ENCODE results near the gene KLHL5. TPM values are rescaled to one million over a fixed set of nuclear protein-coding genes. Genes with fewer than 3 reads are reported as not detected.

KLHL5 gene
- total RNA-seq, 2 experiments from 2014 or later, result 34.4 to 59.8 TPM

DNA sequence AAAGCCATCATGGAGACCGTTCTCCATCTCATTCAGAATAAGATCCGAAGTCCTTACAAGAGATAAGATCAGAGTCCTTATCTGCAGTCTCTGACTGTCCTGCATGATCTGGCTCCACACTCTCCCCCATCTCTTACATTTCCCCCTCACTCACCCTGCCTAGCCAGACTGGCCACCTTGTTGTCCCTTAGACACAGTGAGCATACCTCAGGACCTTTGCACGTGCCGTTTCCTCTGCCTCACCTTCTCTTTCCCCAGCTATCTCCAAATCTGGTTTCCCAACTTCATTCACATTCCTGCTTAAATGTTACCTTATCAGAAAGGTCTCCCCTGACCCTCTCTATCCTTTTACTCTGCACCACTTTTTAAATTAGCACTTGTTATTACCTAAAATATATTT is 44.0 kb downstream of the KLHL5 start:
- peaks cover 28% of the 10 kb centered on the region for H3K36me3 ChIP-seq (ENCODE audit: insufficient read depth, low read length)
- intact Hi-C loops (cut with micrococcal nuclease; ENCODE audit: unreplicated experiment), result no loop called here
- TF ChIP-seq EZH2phosphoT487 (IDR thresholded peaks at IDR 0.05; ENCODE audit: borderline replicate concordance, low read depth, low read length), result no peak
- TF ChIP-seq, protein P1, sequence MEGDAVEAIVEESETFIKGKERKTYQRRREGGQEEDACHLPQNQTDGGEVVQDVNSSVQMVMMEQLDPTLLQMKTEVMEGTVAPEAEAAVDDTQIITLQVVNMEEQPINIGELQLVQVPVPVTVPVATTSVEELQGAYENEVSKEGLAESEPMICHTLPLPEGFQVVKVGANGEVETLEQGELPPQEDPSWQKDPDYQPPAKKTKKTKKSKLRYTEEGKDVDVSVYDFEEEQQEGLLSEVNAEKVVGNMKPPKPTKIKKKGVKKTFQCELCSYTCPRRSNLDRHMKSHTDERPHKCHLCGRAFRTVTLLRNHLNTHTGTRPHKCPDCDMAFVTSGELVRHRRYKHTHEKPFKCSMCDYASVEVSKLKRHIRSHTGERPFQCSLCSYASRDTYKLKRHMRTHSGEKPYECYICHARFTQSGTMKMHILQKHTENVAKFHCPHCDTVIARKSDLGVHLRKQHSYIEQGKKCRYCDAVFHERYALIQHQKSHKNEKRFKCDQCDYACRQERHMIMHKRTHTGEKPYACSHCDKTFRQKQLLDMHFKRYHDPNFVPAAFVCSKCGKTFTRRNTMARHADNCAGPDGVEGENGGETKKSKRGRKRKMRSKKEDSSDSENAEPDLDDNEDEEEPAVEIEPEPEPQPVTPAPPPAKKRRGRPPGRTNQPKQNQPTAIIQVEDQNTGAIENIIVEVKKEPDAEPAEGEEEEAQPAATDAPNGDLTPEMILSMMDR (conservative IDR thresholded peaks at IDR 0.05; ENCODE audit: low read length), result no peak
- H3K4me3 ChIP-seq (ENCODE audit: low read depth, low read length, poor library complexity, severe bottlenecking), result no peak overlapping the region
- H4K20me1 ChIP-seq (ENCODE audit: insufficient read depth, low read length), result no peaks in the 10 kb centered on the region
- DNase-seq (ENCODE audit: low spot score), result no peak
- ChIA-PET CTCF (ENCODE audit: unreplicated experiment) (interaction anchor here (0.6 kb wide), 1 partner anchor 65 kb away, joined by 5 read pairs; no protein-coding TSS in a partner anchor), POLR2A (interaction anchor here (0.6 to 0.7 kb wide), 2 partner anchors 43 to 132 kb away, joined by 3 read pairs; no protein-coding TSS in a partner anchor)
- H3K27ac ChIP-seq (ENCODE audit: low read depth, low read length, poor library complexity, severe bottlenecking), result no peak overlapping the region
- H3K9me2 ChIP-seq (ENCODE audit: insufficient read depth, low read length), result no peaks in the 10 kb centered on the region
- no peaks in the 10 kb centered on the region for H3K9me3 ChIP-seq (ENCODE audit: low read length)
- no peak overlapping the region for H3K4me2 ChIP-seq (ENCODE audit: low read length)
- H3K4me1 ChIP-seq (ENCODE audit: insufficient read depth, low read length, poor library complexity, severe bottlenecking), result no peaks in the 10 kb centered on the region
- no peaks in the 10 kb centered on the region for H3K79me2 ChIP-seq (ENCODE audit: insufficient read depth, low read depth, low read length)
- H2AFZ ChIP-seq (ENCODE audit: low read length), result no peak overlapping the region
- BruUV-seq (replicated peaks), result no TSS peak

DNA sequence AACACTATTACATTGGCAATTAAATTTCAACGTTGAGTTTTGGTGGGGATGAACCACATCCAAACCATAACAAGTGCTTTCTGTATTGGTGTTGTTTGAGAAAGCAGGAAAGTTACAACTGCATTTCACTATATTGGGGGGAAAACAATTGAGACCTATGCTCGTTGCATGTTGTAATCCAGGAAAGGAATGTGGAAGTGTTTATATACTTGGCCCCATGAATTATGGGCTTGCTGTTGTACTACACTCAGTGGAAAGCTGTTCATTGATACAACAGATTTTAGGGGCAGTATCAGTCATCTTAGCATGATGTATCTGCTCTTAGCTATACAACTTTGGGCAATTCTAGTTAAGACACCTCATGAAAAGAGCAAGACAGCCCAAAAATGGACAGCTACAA is 52.4 kb downstream of the KLHL5 start:
- no peak overlapping the region for H3K4me2 ChIP-seq (ENCODE audit: low read length)
- no peak overlapping the region for H3K27ac ChIP-seq (ENCODE audit: low read depth, low read length, poor library complexity, severe bottlenecking)
- BruUV-seq (replicated peaks), result no TSS peak
- intact Hi-C loops (cut with micrococcal nuclease; ENCODE audit: unreplicated experiment), result no loop called here
- no peaks in the 10 kb centered on the region for H3K79me2 ChIP-seq (ENCODE audit: insufficient read depth, low read depth, low read length)
- H2AFZ ChIP-seq (ENCODE audit: low read length), result no peak overlapping the region
- TF ChIP-seq, protein P1 (conservative IDR thresholded peaks at IDR 0.05; ENCODE audit: low read length), result no peak
- no peak for TF ChIP-seq EZH2phosphoT487 (IDR thresholded peaks at IDR 0.05; ENCODE audit: borderline replicate concordance, low read depth, low read length)
- H3K36me3 ChIP-seq (ENCODE audit: insufficient read depth, low read length), result peaks cover 63% of the 10 kb centered on the region
- no peaks in the 10 kb centered on the region for H3K9me3 ChIP-seq (ENCODE audit: low read length)
- no peaks in the 10 kb centered on the region for H3K9me2 ChIP-seq (ENCODE audit: insufficient read depth, low read length)
- H3K4me3 ChIP-seq (ENCODE audit: low read depth, low read length, poor library complexity, severe bottlenecking), result no peak overlapping the region
- POLR2A ChIA-PET, result interaction anchor here (0.6 to 0.9 kb wide), 2 partner anchors 14 to 741 kb away, joined by 3 read pairs; no protein-coding TSS in a partner anchor
- no peaks in the 10 kb centered on the region for H3K4me1 ChIP-seq (ENCODE audit: insufficient read depth, low read length, poor library complexity, severe bottlenecking)
- DNase-seq (ENCODE audit: low spot score), result no peak
- no peaks in the 10 kb centered on the region for H4K20me1 ChIP-seq (ENCODE audit: insufficient read depth, low read length)
- CTCF ChIA-PET (ENCODE audit: unreplicated experiment), result no interaction called here

DNA sequence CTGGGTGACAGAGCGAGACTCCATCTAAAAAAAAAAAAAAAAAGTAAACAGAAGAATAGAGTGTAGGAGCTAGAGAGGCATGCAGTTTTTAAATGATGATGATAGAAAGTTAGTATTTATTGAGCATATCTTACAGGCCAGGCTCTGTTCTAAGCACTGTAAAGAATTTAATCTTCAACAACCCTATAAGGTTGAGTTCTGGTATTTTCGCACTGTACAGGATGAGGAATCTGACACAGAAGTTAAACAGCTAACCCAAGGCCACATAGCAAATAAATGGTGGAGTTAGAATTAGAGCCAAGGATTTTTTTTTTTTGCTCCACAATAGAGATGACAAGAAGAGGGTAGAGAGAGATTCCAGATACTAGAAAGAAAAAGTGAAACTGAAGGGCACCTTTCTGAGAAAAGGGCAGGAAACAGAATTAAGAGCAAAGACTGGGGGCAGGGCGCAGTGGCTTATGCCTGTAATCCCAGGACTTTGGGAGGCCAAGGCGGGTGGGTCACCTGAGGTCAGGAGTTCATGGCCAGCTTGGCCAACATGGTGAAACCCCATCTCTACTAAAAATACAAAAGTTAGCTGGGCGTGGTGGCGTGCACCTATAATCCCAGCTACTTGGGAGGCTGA is 56.1 kb downstream of the KLHL5 start:
- CTCF ChIA-PET (ENCODE audit: unreplicated experiment), result no interaction called here
- no peaks in the 10 kb centered on the region for H3K79me2 ChIP-seq (ENCODE audit: insufficient read depth, low read depth, low read length)
- H2AFZ ChIP-seq (ENCODE audit: low read length), result no peak overlapping the region
- DNase-seq (ENCODE audit: low spot score), result no peak
- no peak overlapping the region for H3K4me3 ChIP-seq (ENCODE audit: low read depth, low read length, poor library complexity, severe bottlenecking)
- no peak overlapping the region for H3K4me2 ChIP-seq (ENCODE audit: low read length)
- intact Hi-C loops (cut with micrococcal nuclease; ENCODE audit: unreplicated experiment), result no loop called here
- H3K27ac ChIP-seq (ENCODE audit: low read depth, low read length, poor library complexity, severe bottlenecking), result no peak overlapping the region
- no peaks in the 10 kb centered on the region for H3K9me2 ChIP-seq (ENCODE audit: insufficient read depth, low read length)
- TF ChIP-seq EZH2phosphoT487 (IDR thresholded peaks at IDR 0.05; ENCODE audit: borderline replicate concordance, low read depth, low read length), result no peak
- TF ChIP-seq, protein P1 (conservative IDR thresholded peaks at IDR 0.05; ENCODE audit: low read length), result no peak
- no TSS peak for BruUV-seq (replicated peaks)
- no peaks in the 10 kb centered on the region for H4K20me1 ChIP-seq (ENCODE audit: insufficient read depth, low read length)
- H3K36me3 ChIP-seq (ENCODE audit: insufficient read depth, low read length), result peaks cover 68% of the 10 kb centered on the region
- H3K9me3 ChIP-seq (ENCODE audit: low read length), result peaks cover 3% of the 10 kb centered on the region; the same call in 1 of the 2 replicates
- H3K4me1 ChIP-seq (ENCODE audit: insufficient read depth, low read length, poor library complexity, severe bottlenecking), result no peaks in the 10 kb centered on the region
- POLR2A ChIA-PET, result interaction anchor here (0.6 to 1.6 kb wide), 6 partner anchors 11 to 418 kb away, joined by 3 to 6 read pairs (median 3); no protein-coding TSS in a partner anchor

Measured in OCI-LY7 (cell line).